IMR-90 (cell line): Measurements from ENCODE around the gene PCYOX1L. TPM values are rescaled to one million over a fixed set of nuclear protein-coding genes. Genes with fewer than 3 reads are reported as not detected.
A peak's percentile ranks its signal among the peaks of the same experiment; 100 is the strongest.

Source experiments
- ATAC-seq: fragments of 200-7000 bp; cut with Tn5 transposase; 2 replicates; pipeline ENCODE4 v1.9.1; 2020; ENCODE audit warnings: low read depth, mild to moderate bottlenecking, moderate library complexity
- BruUV-seq: library from RNA; stranded (reverse); fragments of 400-500 nt; replicated peaks from 2 replicates; lab custom pipeline; 2021; lab: Mats Ljungman, UMichigan
- CTCF ChIA-PET: fragments of 300-600 bp; formaldehyde crosslinking; extraction: SDS; loops from one replicate; lab custom pipeline; 2021; ENCODE audit warnings: antibody characterized with exemption; lab: Yijun Ruan, JAX
- POLR2A ChIA-PET: fragments of 300-600 bp; sonication (Branson Sonifier 250); formaldehyde crosslinking; loops from one replicate; lab custom pipeline; 2022; ENCODE audit warnings: antibody characterized with exemption; ENCODE audit not compliant: unreplicated experiment; lab: Charles Lee
- DNase-seq: peaks from one replicate; pipeline ENCODE4 v3.0.0; 2013
- H2AFZ ChIP-seq: replicated peaks from 2 replicates; pipeline ENCODE3; 2013; ENCODE audit warnings: low read length, mild to moderate bottlenecking; ENCODE audit not compliant: poor library complexity
- H2AK5ac ChIP-seq: 2 replicates; pipeline ENCODE4 v1.6.1; 2013; ENCODE audit warnings: low read depth, low read length, inconsistent platforms
- H2AK9ac ChIP-seq: replicated peaks from 2 replicates; pipeline ENCODE3; 2013; ENCODE audit warnings: mild to moderate bottlenecking, low read depth, low read length, moderate library complexity; ENCODE audit not compliant: poor library complexity
- H2BK120ac ChIP-seq: 2 replicates; pipeline ENCODE4 v1.6.1; 2013; ENCODE audit warnings: low read depth, low read length, inconsistent platforms
- H2BK15ac ChIP-seq: 3 replicates; pipeline ENCODE4 v1.6.1; 2013; ENCODE audit warnings: low read depth, low read length, inconsistent platforms
- H2BK20ac ChIP-seq: 2 replicates; pipeline ENCODE4 v1.6.1; 2013; ENCODE audit warnings: low read depth, mild to moderate bottlenecking, inconsistent platforms, low read length, moderate library complexity
- H2BK5ac ChIP-seq: 2 replicates; pipeline ENCODE4 v1.6.1; 2013; ENCODE audit warnings: mild to moderate bottlenecking, low read depth, low read length, inconsistent platforms; ENCODE audit not compliant: poor library complexity, severe bottlenecking
- H3K14ac ChIP-seq: replicated peaks from 2 replicates; pipeline ENCODE4 v1.6.1; 2013; ENCODE audit warnings: low read depth, low read length, inconsistent platforms
- H3K18ac ChIP-seq: 2 replicates; pipeline ENCODE4 v1.6.1; 2013; ENCODE audit warnings: low read depth, low read length, control low read depth
- H3K23ac ChIP-seq: 2 replicates; pipeline ENCODE4 v1.6.1; 2013; ENCODE audit warnings: low read depth, low read length, inconsistent platforms
- H3K27ac ChIP-seq: 2 replicates; pipeline ENCODE4 v1.5.1; 2013; ENCODE audit warnings: mild to moderate bottlenecking, control low read depth, low read length; ENCODE audit not compliant: insufficient read depth
- H3K27me3 ChIP-seq: 2 replicates; pipeline ENCODE4 v1.6.1; 2013; ENCODE audit warnings: low read length; ENCODE audit not compliant: control insufficient read depth, insufficient read depth
- H3K36me3 ChIP-seq: 2 replicates; pipeline ENCODE4 v1.6.1; 2013; ENCODE audit warnings: low read length, mixed read lengths; ENCODE audit not compliant: control insufficient read depth, insufficient read depth
- H3K4ac ChIP-seq: 2 replicates; pipeline ENCODE4 v1.6.1; 2013; ENCODE audit warnings: low read depth, low read length, inconsistent platforms
- H3K4me1 ChIP-seq: 2 replicates; pipeline ENCODE4 v1.6.1; 2013; ENCODE audit warnings: low read length, mixed read lengths; ENCODE audit not compliant: control insufficient read depth, insufficient read depth
- H3K4me2 ChIP-seq: 2 replicates; pipeline ENCODE4 v1.6.1; 2013; ENCODE audit warnings: low read depth, mild to moderate bottlenecking, control low read depth, low read length, moderate library complexity
- H3K4me3 ChIP-seq: 2 replicates; pipeline ENCODE4 v1.5.1; 2013; ENCODE audit warnings: low read depth, mild to moderate bottlenecking, control low read depth, low read length, moderate library complexity; ENCODE audit not compliant: insufficient read depth
- H3K56ac ChIP-seq: 2 replicates; pipeline ENCODE4 v1.6.1; 2013; ENCODE audit warnings: low read length, inconsistent platforms; ENCODE audit not compliant: insufficient read depth; ENCODE audit errors: extremely low read depth
- H3K79me1 ChIP-seq, 2 experiments: 2 replicates each; pipeline ENCODE4 v1.6.1; 2013; ENCODE audit warnings: low read length in 2 of 2, inconsistent platforms in 1 of 2, low read depth in 1 of 2
- H3K9ac ChIP-seq: 2 replicates; pipeline ENCODE4 v1.6.1; 2013; ENCODE audit warnings: low read depth, low read length, control low read depth
- H3K9me1 ChIP-seq: 2 replicates; pipeline ENCODE4 v1.6.1; 2013; ENCODE audit warnings: low read length, inconsistent platforms; ENCODE audit not compliant: insufficient read depth
- H3K9me3 ChIP-seq: 2 replicates; pipeline ENCODE4 v1.6.1; 2013; ENCODE audit warnings: low read length; ENCODE audit not compliant: control insufficient read depth, insufficient read depth
- H4K20me1 ChIP-seq: 2 replicates; pipeline ENCODE4 v1.6.1; 2013; ENCODE audit warnings: low read length, inconsistent platforms; ENCODE audit not compliant: insufficient read depth
- H4K5ac ChIP-seq: 2 replicates; pipeline ENCODE4 v1.6.1; 2013; ENCODE audit warnings: mild to moderate bottlenecking, low read depth, low read length, control low read depth
- H4K8ac ChIP-seq, 2 experiments: 2 replicates each; pipeline ENCODE4 v1.6.1; 2013; ENCODE audit warnings: low read depth in 2 of 2, low read length in 2 of 2, control low read depth in 1 of 2, inconsistent platforms in 1 of 2
- H4K91ac ChIP-seq: 2 replicates; pipeline ENCODE4 v1.6.1; 2013; ENCODE audit warnings: low read depth, low read length, inconsistent platforms; ENCODE audit not compliant: insufficient read depth
- CEBPB ChIP-seq: IDR thresholded peaks from 2 replicates; pipeline ENCODE4 v1.6.1; 2012; ENCODE audit warnings: low read depth, low read length, improper control_type of control experiment
- NFE2L2 ChIP-seq: fragments of 150-350 bp; IDR thresholded peaks from 2 replicates; pipeline ENCODE4 v1.6.1; 2016; ENCODE audit warnings: low read depth, mild to moderate bottlenecking, low read length
- WGBS, 2 experiments: methylation state at CpG; one replicate each; pipeline versions ENCODE4 v1.1.5 to v1.1.7; 2013; ENCODE audit warnings: missing lambda C conversion rate in 2 of 2; ENCODE audit not compliant: insufficient read length in 1 of 2; ENCODE audit errors: extremely low coverage in 2 of 2; 5-methylcytosine and 5-hydroxymethylcytosine counted together
- dilution Hi-C: fragments of 300-500 bp; cut with HindIII; formaldehyde crosslinking; loops from one replicate; pipeline ENCODE4 v1.14.3; 2018; ENCODE audit warnings: low sequenced_read_pairs; ENCODE audit not compliant: unreplicated experiment
- in situ Hi-C: fragments of 300-500 bp; cut with MboI; formaldehyde crosslinking; loops from 3 replicates; pipeline ENCODE4 v1.14.3; 2019; ENCODE audit warnings: low sequenced_read_pairs, inconsistent platforms, mixed read lengths
- intact Hi-C: fragments of 100-400 bp; cut with micrococcal nuclease; formaldehyde crosslinking; loops from 2 replicates; pipeline ENCODE4 v1.10.0; 2022
- polyA plus RNA-seq, 3 experiments: library from polyadenylated mRNA; depleted of rRNA; stranded (reverse); fragments of >200 nt; gene quantifications; 2 replicates each; pipeline ENCODE4 v1.2.3, GENCODE V29; 2012; ENCODE audit warnings: low replicate concordance in 1 of 3
- total RNA-seq: library from RNA; depleted of rRNA; stranded (reverse); fragments of >200 nt; gene quantifications from 2 replicates; pipeline ENCODE4 v1.2.3, GENCODE V29; 2012

PCYOX1L gene
- total and polyA plus RNA-seq, 2 of the 4 experiments (the other 2 are of a cell fraction) = 7.0 to 14.3 TPM

GRCh38 chr5:149310947-149311658 is 46.7 kb upstream of the PCYOX1L start:
- Histone ChIP-seq H2AK5ac (0 out of 2 replicates have a peak overlapping the region, but pooled peaks have one; percentile 37), H3K36me3 (no peaks in the 10 kb centered on the region), H4K20me1 (no peaks in the 10 kb centered on the region), H3K56ac (no peak overlapping the region), H2AK9ac (peak overlapping the region; percentile 33), H3K4me1 (no peaks in the 10 kb centered on the region), H2AFZ (peak overlapping the region; percentile 74), H2BK20ac (no peak overlapping the region), H3K27ac (no peak overlapping the region), H3K9me1 (0 out of 2 replicates have a peak, but pooled peaks cover 18% of the 10 kb centered on the region), H3K9ac (no peak overlapping the region), H3K23ac (no peak overlapping the region), H3K9me3 (no peaks in the 10 kb centered on the region), H3K18ac (no peak overlapping the region), H3K4me3 (no peak overlapping the region), H4K8ac (no peak overlapping the region), H3K79me1 (no peaks in the 10 kb centered on the region), H3K14ac (0 out of 2 replicates have a peak overlapping the region, but pooled peaks have one; percentile 9), H4K91ac (no peak overlapping the region), H2BK15ac (no peak overlapping the region), H3K27me3 (no peaks in the 10 kb centered on the region), H3K4me2 (no peak overlapping the region), H4K5ac (no peak overlapping the region), H2BK120ac (no peak overlapping the region), H2BK5ac (no peak overlapping the region), H3K4ac (no peak overlapping the region; the same call in 1 of the 2 replicates)
- in situ Hi-C loops = no loop called here
- WGBS, 2 experiments = 81% methylated on average over 3 of the region's 10 CpGs; no CpG with 5 or more reads in 1 of the 2 experiments
- peak; percentile 83 for DNase-seq
- dilution Hi-C loops = no loop called here
- ATAC-seq = peak; percentile 83
- TF ChIP-seq NFE2L2 (no peak), CEBPB (peak; percentile 33)
- no TSS peak for BruUV-seq
- ChIA-PET POLR2A (no interaction called here), CTCF (interaction anchor here (0.6 kb wide), 1 partner anchor 9 kb away, joined by 3 read pairs; no protein-coding TSS in a partner anchor)
- intact Hi-C loops = no loop called here
